HG02798 (cell line): ENCODE results near the gene PPEF2.
"Not testable (repeated sequence)": the region's sequence is repeated elsewhere in the genome, so short reads cannot be mapped to it uniquely, and the experiment has no call there.

Experiments
- ATAC-seq: cut with Tn5 transposase; IDR thresholded peaks from one replicate; pipeline ENCODE4 v1.9.1; 2021; ENCODE audit warnings: mild to moderate bottlenecking; ENCODE audit not compliant: unreplicated experiment, poor library complexity

The PPEF2 gene

GRCh38 chr4:75902352-75902751 is at the start of gene PPEF2:
PPEF2 (minus strand) TSS chr4:75902452; CDS start chr4:75896325, 6,127 bp downstream.
- ATAC-seq: no peak

- ATAC-seq: no peak
These were observed 48.1 kb upstream of the PPEF2 start for GRCh38 chr4:75950213-75950815.

- peak; percentile 78 for ATAC-seq
These were observed 46.7 kb upstream of the PPEF2 start for GRCh38 chr4:75948822-75949444.

- peak; percentile 90 for ATAC-seq
These were observed 38.5 kb upstream of the PPEF2 start, which contains the start of gene NAAA for GRCh38 chr4:75940692-75941253. NAAA (minus strand) TSS chr4:75941013; CDS start chr4:75940949, 64 bp downstream.

GRCh38 chr4:75939890-75940691 is 37.8 kb upstream of the PPEF2 start:
- ATAC-seq: peak; percentile 64

GRCh38 chr4:75935628-75936027 is 33.4 kb upstream of the PPEF2 start:
- no peak for ATAC-seq

GRCh38 chr4:75930152-75930551 is 27.9 kb upstream of the PPEF2 start:
- ATAC-seq: no peak

GRCh38 chr4:75924916-75925315 is 22.7 kb upstream of the PPEF2 start:
- not testable (repeated sequence) for ATAC-seq

- no peak for ATAC-seq
These were observed 22.1 kb upstream of the PPEF2 start for GRCh38 chr4:75924309-75924827.

GRCh38 chr4:75922588-75922987 is 20.3 kb upstream of the PPEF2 start:
- ATAC-seq: no peak

- ATAC-seq: no peak
These were observed 19.7 kb upstream of the PPEF2 start for GRCh38 chr4:75921910-75922309.

- ATAC-seq: no peak
These were observed 18.1 kb upstream of the PPEF2 start for GRCh38 chr4:75920327-75920726.

- no peak for ATAC-seq
These were observed 17.7 kb upstream of the PPEF2 start for GRCh38 chr4:75919920-75920319.

GRCh38 chr4:75916091-75916661 is 13.9 kb upstream of the PPEF2 start:
- ATAC-seq: peak; percentile 60

- no peak for ATAC-seq
These were observed 10.7 kb upstream of the PPEF2 start for GRCh38 chr4:75912968-75913367.

GRCh38 chr4:75910831-75911230 is 8.6 kb upstream of the PPEF2 start:
- ATAC-seq: not testable (repeated sequence)

- ATAC-seq: no peak
These were observed 7.2 kb upstream of the PPEF2 start for GRCh38 chr4:75909405-75909804.

GRCh38 chr4:75908555-75908954 is 6.3 kb upstream of the PPEF2 start:
- ATAC-seq: no peak

GRCh38 chr4:75907966-75908365 is 5.7 kb upstream of the PPEF2 start:
- no peak for ATAC-seq

GRCh38 chr4:75904076-75904475 is 1.8 kb upstream of the PPEF2 start:
- no peak for ATAC-seq
